Ovary (tissue), 9 donors: Measurements from ENCODE around the gene WFDC1. TPM values are rescaled to one million over a fixed set of nuclear protein-coding genes. Genes with fewer than 3 reads are reported as not detected.

Experiments
- DNase-seq, 5 donors: peaks; one replicate each; pipeline ENCODE4 v3.0.0-alpha.2; 2019 to 2020
- H3K27ac ChIP-seq, 2 donors: fragments of 200-600 bp; one replicate each; pipeline versions ENCODE4 v1.5.1 to v1.8.0; 2019 to 2022
- H3K27me3 ChIP-seq: fragments of 200-600 bp; one replicate; pipeline ENCODE4 v1.8.0; 2022
- H3K36me3 ChIP-seq: fragments of 200-600 bp; sonication (generic); one replicate; pipeline ENCODE4 v1.5.1; 2019
- H3K4me1 ChIP-seq: one replicate; pipeline ENCODE4 v1.8.1; 2013; ENCODE audit warnings: mild to moderate bottlenecking, moderate library complexity; ENCODE audit not compliant: insufficient read depth
- H3K4me3 ChIP-seq: fragments of 200-600 bp; sonication (generic); one replicate; pipeline ENCODE4 v1.5.1; 2017
- H3K9me3 ChIP-seq, 2 donors: fragments of 200-600 bp in 1 of 2; sonication (generic) in 1 of 2; one replicate each; pipeline versions ENCODE4 v1.5.1 to v1.8.1; 2013 to 2019; ENCODE audit warnings: mild to moderate bottlenecking in 1 of 2, moderate library complexity in 1 of 2
- CTCF ChIP-seq, 3 donors: fragments of 450-650 bp in 2 of 3; fragments of 200-600 bp in 1 of 3; IDR thresholded peaks; one replicate each; pipeline versions ENCODE4 v1.5.1 to v1.8.0; 2016 to 2022; ENCODE audit warnings: antibody characterized with exemption in 3 of 3, mild to moderate bottlenecking in 1 of 3
- EP300 ChIP-seq: sonication (generic); formaldehyde crosslinking; IDR thresholded peaks from one replicate; pipeline ENCODE4 v1.6.1; 2017; ENCODE audit warnings: antibody characterized with exemption
- POLR2A ChIP-seq: fragments of 450-650 bp; IDR thresholded peaks from one replicate; pipeline ENCODE4 v1.6.1; 2017; ENCODE audit warnings: antibody characterized with exemption, mild to moderate bottlenecking, moderate library complexity
- WGBS, 3 donors: extraction: QIAGEN DNeasy Blood & Tissue Kit in 1 of 3; methylation state at CpG; one replicate each; pipeline versions ENCODE4 v1.1.5 to v1.1.7; 2013 to 2017; 5-methylcytosine and 5-hydroxymethylcytosine counted together
- intact Hi-C, 4 donors: fragments of 100-400 bp; cut with DNase I; formaldehyde crosslinking; loops; one replicate each; pipeline versions ENCODE4 v1.11.0 to v1.15.1; 2022 to 2023
- polyA plus RNA-seq, 2 donors: library from polyadenylated mRNA; stranded (reverse); fragments of 200-250 nt in 1 of 2; fragments of 350-450 nt in 1 of 2; fragmentation: Illumina TruSeq in 1 of 2; extraction: RNeasy Lipid Tissue Mini Kit (QIAGEN cat#74804) in 1 of 2; gene quantifications; one replicate each; pipeline ENCODE4 v1.2.3, GENCODE V29; 2013 to 2014
- total RNA-seq, 7 donors: library from RNA; depleted of rRNA in 2 of 7; stranded (reverse); fragments of >200 nt in 2 of 7; fragmentation: NEBNext Ultra II Directional in 3 of 7; extraction: Animal tissue kit (Norgen Biotek cat#: 25700) in 3 of 7; gene quantifications; one replicate each; pipeline versions ENCODE4 v1.1.0 to v1.2.4, GENCODE V29; 2016 to 2023
- donor health status: DM: no; HTN: no; CAD: no; lungs with moderate emphysema.
- donor health status: DM: no; HTN: no; CAD: no.
- donor health status: Bipolar disorder and iron deficiency.
- donor health status: DM: yes; HTN: yes; CAD: no.
- donor health status: DM: no; HTN: no; CAD: no.
- donor health status: DM: yes; HTN: yes; CAD: no.

WFDC1 gene
- total and polyA plus RNA-seq, 9 donors, result 0.57 to 10.7 (median 2.1) TPM

- Histone ChIP-seq H3K27me3 (no peaks in the 10 kb centered on the region), H3K4me3 (no peak overlapping the region), H3K4me1 (no peaks in the 10 kb centered on the region), H3K36me3 (no peaks in the 10 kb centered on the region), H3K27ac (no peak overlapping the region), H3K9me3 (no peaks in the 10 kb centered on the region)
- 80 to 88% (median 85%) methylated on average over 8 of the region's 8 CpGs for WGBS, 3 donors
- no peak for TF ChIP-seq POLR2A
- TF ChIP-seq EP300, result no peak
- intact Hi-C loops, result no loop called here
- DNase-seq, result no peak
Observed at GRCh38 chr16:84344781-84345180, 50.1 kb downstream of the WFDC1 start.

GRCh38 chr16:84347161-84347560 lies 52.5 kb downstream of the WFDC1 start:
- 82 to 88% (median 87%) methylated on average over 9 of the region's 9 CpGs for WGBS, 3 donors
- no peaks in the 10 kb centered on the region for H3K36me3 ChIP-seq
- TF ChIP-seq CTCF (IDR thresholded peaks at IDR 0.05) (no peak), EP300 (no peak), POLR2A (no peak)
- intact Hi-C loops, result no loop called here
- DNase-seq, result no peak
- H3K27me3 ChIP-seq, result no peaks in the 10 kb centered on the region
- H3K4me1 ChIP-seq, result no peaks in the 10 kb centered on the region
- H3K27ac ChIP-seq, result no peak overlapping the region
- no peak overlapping the region for H3K4me3 ChIP-seq
- no peaks in the 10 kb centered on the region for H3K9me3 ChIP-seq

GRCh38 chr16:84348386-84348888 lies 53.8 kb downstream of the WFDC1 start:
- Histone ChIP-seq H3K27ac (no peak overlapping the region), H3K27me3 (no peaks in the 10 kb centered on the region), H3K4me3 (no peak overlapping the region), H3K4me1 (no peaks in the 10 kb centered on the region), H3K9me3 (no peaks in the 10 kb centered on the region), H3K36me3 (no peaks in the 10 kb centered on the region)
- no peak for DNase-seq
- no peak for TF ChIP-seq POLR2A
- no peak for TF ChIP-seq EP300
- TF ChIP-seq CTCF (IDR thresholded peaks at IDR 0.05), result no peak
- WGBS, 3 donors, result 33 to 46% (median 43%) methylated on average over 6 of the region's 6 CpGs
- intact Hi-C loops, result no loop called here

- Histone ChIP-seq H3K27ac (no peak overlapping the region), H3K27me3 (no peaks in the 10 kb centered on the region), H3K9me3 (no peaks in the 10 kb centered on the region), H3K4me1 (no peaks in the 10 kb centered on the region), H3K4me3 (no peak overlapping the region), H3K36me3 (no peaks in the 10 kb centered on the region)
- no peak for DNase-seq
- WGBS, 3 donors, result 89 to 93% (median 93%) methylated on average over 11 of the region's 11 CpGs
- TF ChIP-seq EP300 (no peak), POLR2A (no peak), CTCF (IDR thresholded peaks at IDR 0.05) (no peak)
- intact Hi-C loops, result no loop called here
Observed at GRCh38 chr16:84349862-84350684, 55.4 kb downstream of the WFDC1 start.
